ENCODE results near the gene PRKCD.
A peak's percentile ranks its signal among the peaks of the same experiment; 100 is the strongest.

Gene PRKCD

DNA sequence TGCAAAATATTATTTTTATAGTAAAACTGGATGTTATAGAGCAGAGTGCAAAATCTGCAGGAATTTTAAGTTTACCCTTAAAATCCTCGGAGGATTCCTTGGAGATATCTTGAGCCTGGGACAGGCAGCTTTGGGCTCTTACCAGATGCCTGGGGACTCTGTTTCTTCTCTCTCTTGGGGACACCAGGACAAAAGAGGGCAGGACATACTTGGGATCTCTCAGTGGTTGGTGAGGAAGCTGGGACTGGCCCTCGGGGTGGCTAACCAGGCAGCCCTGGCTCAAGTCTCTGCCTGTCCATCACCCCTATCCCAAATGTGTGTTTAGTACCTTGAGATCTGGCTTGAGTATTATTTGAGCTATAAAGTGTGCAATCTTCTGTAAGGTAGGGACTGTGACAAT lies 56.2 kb downstream of the PRKCD start:
- no peak for DNase-seq (ENCODE audit: low read depth)

DNA sequence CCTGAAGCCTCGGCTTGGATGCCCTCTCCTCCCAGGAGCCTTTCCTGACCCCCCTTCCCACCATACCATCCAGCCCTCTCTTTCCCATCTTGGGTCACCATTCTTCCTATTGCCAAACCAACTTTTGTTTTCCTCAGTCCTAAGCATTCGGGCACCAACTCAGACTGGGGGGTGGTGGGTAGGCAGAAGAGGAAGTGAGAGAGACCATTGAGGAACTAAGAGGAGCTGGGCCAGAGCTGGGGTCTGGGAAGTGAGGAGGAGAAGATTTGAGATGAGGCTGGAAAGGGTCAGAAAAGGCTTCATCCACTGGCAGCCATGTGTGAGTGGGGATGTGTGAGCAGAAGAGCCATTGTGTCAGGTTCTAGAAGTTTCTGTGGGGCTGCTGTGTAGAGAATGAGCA lies 57.1 kb downstream of the PRKCD start:
- no peak for DNase-seq (ENCODE audit: low read depth)

DNA sequence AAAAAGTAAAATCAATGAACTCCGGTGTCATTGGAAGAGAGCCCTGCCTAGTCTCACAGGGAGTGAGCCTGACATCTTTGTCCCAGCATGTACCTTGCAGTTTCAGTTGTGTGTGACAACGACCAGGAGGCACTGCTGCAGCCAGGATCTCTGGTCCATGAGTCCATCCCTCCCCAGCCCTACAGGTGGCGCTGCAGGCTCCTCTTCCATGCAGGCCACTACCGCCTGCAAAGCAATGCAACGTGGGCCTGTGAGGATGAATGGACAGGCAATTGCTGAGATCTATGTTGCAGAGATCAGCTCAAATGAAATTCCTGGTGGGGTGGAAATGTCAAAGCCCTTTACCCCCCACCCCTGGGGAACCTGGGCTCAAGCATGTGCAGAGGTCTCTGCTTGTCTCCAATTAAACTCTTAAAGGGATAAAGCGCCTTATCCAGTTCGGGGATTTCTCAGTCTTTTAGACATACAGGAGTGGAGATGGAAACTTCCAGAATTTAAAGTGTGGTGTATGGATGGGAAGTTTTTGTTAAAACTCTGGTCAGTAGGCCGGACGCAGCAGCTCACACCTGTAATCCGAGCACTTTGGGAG lies 59.0 kb downstream of the PRKCD start:
- peak; percentile 80 for DNase-seq (ENCODE audit: low read depth)

DNA sequence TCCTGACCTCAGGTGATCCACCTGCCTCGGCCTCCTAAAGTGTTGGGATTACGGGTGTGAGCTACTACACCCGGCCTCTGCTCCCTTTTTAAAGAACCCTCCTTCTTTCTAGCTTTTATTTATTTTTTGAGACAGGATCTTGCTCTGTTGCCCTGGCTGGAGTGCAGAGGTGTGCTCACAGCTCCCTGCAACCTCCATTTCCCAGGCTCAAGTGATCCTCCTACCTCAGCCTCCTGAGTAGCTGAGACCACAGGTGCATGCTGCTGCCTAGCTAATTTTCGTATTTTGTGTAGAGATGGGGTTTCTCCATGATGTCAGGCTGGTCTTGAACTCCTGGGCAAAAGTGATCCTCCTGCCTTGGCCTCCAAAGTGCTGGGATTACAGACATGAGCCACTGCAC lies 60.3 kb downstream of the PRKCD start:
- no peak for DNase-seq (ENCODE audit: low read depth)

GRCh38 chr3:53221827-53222182 lies 60.8 kb downstream of the PRKCD start:
- DNase-seq (ENCODE audit: low read depth), result no peak

- no peak for DNase-seq (ENCODE audit: low read depth)
Observed at GRCh38 chr3:53222183-53222901, 61.3 kb downstream of the PRKCD start.

DNA sequence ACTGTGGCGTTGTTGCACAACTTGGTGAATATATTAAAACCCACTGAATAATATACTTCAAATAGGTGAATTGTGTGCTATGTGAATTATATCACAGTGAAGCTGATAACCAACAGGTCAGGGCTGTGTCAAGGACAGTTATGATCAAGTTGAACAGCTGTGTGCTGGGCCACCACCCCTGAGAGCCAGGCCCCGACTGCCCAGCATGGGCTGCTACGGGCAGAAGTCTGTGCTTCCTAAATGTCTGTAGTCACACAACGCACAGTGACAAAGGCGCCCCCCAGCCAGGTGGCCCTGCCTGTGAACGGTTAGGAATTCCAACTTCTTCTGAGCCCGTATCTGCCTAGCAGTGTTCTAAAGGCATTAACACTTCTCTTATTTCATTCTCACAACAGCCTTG lies 62.0 kb downstream of the PRKCD start:
- DNase-seq (ENCODE audit: low read depth), result no peak

GRCh38 chr3:53223541-53223966 lies 62.5 kb downstream of the PRKCD start:
- no peak for DNase-seq (ENCODE audit: low read depth)

GRCh38 chr3:53224026-53224425 lies 63.0 kb downstream of the PRKCD start:
- no peak for DNase-seq (ENCODE audit: low read depth)

DNA sequence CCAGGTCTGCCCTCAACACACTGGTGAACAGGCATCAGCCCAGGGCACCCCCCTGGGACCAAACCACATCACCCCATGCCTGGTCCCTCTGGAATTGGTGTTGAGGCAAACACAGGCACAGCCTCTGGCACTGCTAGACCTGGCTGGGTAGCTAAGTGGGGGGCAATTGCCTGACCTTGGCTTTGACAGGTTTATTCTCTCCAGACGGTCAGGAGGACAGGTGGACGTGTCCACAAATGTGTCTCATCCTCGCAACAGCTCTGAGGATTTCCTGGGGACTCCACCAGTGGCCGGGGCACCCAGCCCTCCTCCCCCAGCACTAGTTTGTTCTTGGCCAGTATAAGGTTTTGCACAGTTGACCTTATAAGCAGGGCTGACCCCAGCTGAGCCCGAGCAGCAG lies 63.5 kb downstream of the PRKCD start:
- DNase-seq (ENCODE audit: low read depth), result no peak

DNA sequence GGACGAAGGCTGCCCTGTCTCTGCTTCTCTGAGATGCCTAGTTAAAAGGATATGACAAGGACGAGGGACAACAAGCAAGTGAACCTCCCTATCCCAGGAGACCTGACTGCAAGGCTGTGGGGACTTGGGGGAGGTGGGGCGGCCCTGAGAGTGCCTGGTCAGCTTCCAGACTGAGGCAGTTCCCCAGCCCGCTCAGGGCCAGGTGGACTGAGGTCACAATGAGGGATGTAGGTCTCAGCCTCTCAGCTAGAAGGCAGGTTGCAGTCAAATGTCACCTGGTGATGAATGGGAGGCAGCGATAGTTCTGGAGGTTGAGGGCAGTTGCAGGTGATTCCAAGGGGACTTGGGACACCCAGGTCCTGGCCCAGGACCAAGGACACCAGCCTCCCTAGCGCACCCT lies 64.2 kb downstream of the PRKCD start:
- DNase-seq (ENCODE audit: low read depth), result no peak

GRCh38 chr3:53225651-53226050 lies 64.6 kb downstream of the PRKCD start:
- no peak for DNase-seq (ENCODE audit: low read depth)

- no peak for DNase-seq (ENCODE audit: low read depth)
Observed at GRCh38 chr3:53226142-53226840, 65.3 kb downstream of the PRKCD start.

GRCh38 chr3:53226841-53227407 lies 65.9 kb downstream of the PRKCD start:
- no peak for DNase-seq (ENCODE audit: low read depth)

- no peak for DNase-seq (ENCODE audit: low read depth)
Observed at GRCh38 chr3:53227993-53228885, 67.2 kb downstream of the PRKCD start.

DNA sequence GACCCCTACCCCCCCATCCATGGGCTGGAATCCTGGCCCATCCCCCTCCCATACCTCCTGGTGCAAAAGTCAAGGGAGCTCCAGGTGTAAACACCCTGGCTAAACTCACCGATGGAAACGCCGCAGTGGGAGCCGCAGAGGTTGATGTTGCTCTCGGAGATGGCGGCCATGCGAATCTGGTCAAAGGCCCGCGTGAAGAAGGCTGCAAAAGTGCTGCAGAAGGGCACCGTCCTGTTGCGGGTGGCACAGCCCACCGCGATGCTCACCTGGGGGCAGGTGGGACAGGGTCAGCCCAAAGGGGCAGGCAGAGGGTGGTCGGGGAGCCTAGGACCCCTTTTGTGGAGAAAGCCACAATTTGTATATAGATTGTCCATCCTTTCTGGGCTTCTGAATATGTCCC lies 68.2 kb downstream of the PRKCD start:
- DNase-seq (ENCODE audit: low read depth), result no peak

- DNase-seq (ENCODE audit: low read depth), result no peak
Observed at GRCh38 chr3:53229606-53230005, 68.6 kb downstream of the PRKCD start.

- no peak for DNase-seq (ENCODE audit: low read depth)
Observed at GRCh38 chr3:53230041-53230621, 69.1 kb downstream of the PRKCD start.

GRCh38 chr3:53230789-53231188 lies 69.8 kb downstream of the PRKCD start:
- DNase-seq (ENCODE audit: low read depth), result no peak

DNA sequence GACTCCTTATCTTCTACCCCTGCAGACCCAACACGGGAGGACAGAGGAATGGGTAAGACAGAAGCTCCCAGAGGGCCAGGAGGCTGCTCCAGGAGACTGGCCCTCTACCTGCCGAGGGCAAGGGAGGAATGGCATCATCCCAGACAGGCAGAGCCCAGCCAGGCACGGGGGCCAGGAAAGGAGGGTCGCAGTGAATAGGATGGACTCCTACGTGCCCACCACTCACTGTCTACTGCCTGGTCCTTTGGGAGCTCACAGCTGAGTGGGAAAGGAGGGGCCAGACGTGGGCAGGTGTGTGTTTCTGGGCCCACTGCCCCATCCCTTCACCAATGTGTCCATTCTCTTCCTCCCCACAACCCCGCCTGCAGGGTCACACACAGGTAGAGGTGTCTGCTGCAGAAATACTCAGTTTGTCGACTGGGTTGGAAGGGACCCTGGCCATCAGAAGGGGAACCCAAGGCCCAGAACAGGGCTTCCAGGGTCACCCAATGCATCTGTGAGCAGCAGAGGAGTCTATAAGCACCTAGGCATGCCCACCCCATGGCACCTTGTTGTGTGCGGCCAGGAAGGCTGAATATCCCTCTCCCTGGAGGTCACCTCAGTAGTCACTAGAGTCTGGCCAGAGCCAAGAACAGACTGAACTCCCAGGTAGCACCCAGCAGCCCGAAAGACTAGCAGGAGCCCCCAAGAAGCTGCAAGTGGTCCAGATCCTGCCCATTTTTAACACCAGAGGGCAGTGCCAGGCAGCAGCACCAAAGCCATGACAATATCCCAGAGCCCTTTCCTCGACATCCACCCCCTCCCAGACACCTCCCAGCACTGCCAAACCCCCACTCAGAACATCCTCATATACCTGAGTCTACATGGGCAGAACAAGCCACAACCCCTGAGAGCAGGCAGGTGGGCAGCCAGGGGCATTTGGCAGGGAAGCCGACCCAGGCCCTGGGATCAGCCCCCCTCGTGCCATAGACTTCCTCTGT lies 70.8 kb downstream of the PRKCD start:
- no peak for DNase-seq (ENCODE audit: low read depth)

All from activated T-cell treated with anti-CD3 and anti-CD28 coated beads for 48 hours (primary cell).